Keratinocyte (primary cell): ENCODE results near the gene RAPGEF4.

Source experiments
- EZH2 ChIP-seq: IDR thresholded peaks from one replicate; pipeline ENCODE4 v1.6.1; 2012; ENCODE audit warnings: inconsistent platforms, mild to moderate bottlenecking, low read length, moderate library complexity
- TF ChIP-seq, protein P1 (sequence below), 3 experiments: IDR thresholded peaks in 1 of 3; conservative IDR thresholded peaks in 1 of 3; optimal IDR thresholded peaks in 1 of 3; 2 replicates in 2 of 3; 3 replicates in 1 of 3; pipeline versions ENCODE3 to v1.5.1; 2011; ENCODE audit warnings: low read length in 3 of 3, mild to moderate bottlenecking in 3 of 3, moderate library complexity in 2 of 3, control low read depth in 1 of 3, inconsistent platforms in 1 of 3; ENCODE audit not compliant: insufficient read depth in 2 of 3; ENCODE audit errors: extremely low read depth in 1 of 3

DNA sequence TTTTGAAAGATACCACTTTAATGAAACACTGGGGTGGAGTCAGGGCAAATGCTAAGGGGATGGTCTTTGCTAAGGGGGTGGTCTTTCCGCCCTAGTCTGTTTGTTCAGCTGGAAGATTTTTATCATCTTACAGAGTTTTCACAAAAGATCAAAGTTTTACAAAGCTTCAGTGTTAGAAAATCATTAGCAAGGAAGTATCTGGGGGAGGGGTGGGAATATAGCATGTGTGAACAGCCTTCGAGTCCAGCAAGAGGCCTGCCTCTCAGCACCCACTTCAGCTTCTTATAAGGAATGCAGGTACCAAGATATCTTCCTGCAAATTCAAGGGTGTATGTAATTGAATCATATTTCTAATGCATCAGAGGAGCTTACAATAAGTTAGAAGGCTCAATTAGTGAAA lies 112.9 kb downstream of the RAPGEF4 start:
- TF ChIP-seq, protein P1, sequence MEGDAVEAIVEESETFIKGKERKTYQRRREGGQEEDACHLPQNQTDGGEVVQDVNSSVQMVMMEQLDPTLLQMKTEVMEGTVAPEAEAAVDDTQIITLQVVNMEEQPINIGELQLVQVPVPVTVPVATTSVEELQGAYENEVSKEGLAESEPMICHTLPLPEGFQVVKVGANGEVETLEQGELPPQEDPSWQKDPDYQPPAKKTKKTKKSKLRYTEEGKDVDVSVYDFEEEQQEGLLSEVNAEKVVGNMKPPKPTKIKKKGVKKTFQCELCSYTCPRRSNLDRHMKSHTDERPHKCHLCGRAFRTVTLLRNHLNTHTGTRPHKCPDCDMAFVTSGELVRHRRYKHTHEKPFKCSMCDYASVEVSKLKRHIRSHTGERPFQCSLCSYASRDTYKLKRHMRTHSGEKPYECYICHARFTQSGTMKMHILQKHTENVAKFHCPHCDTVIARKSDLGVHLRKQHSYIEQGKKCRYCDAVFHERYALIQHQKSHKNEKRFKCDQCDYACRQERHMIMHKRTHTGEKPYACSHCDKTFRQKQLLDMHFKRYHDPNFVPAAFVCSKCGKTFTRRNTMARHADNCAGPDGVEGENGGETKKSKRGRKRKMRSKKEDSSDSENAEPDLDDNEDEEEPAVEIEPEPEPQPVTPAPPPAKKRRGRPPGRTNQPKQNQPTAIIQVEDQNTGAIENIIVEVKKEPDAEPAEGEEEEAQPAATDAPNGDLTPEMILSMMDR (optimal IDR thresholded peaks at IDR 0.05 in 1 of 3, IDR thresholded peaks at IDR 0.05 in 1 of 3, conservative IDR thresholded peaks at IDR 0.05 in 1 of 3; ENCODE audit: extremely low read depth in 1 of 3, insufficient read depth in 2 of 3, low read length in 3 of 3) = no peak
- TF ChIP-seq EZH2 = no peak
